ENCODE data around the gene PTGIS. TPM values are rescaled to one million over a fixed set of nuclear protein-coding genes. Genes with fewer than 3 reads are reported as not detected.

The PTGIS gene
- total and polyA plus RNA-seq, 2 of the 4 experiments (the other 2 are of a cell fraction): 1.6 to 2.6 TPM

- H3K4me2 ChIP-seq (ENCODE audit: low read depth, low read length): no peak overlapping the region
- H3K4me1 ChIP-seq (ENCODE audit: control insufficient read depth, insufficient read depth, low read length): peaks cover 31% of the 10 kb centered on the region
- no peaks in the 10 kb centered on the region for H3K9me3 ChIP-seq (ENCODE audit: control insufficient read depth, insufficient read depth, low read length)
- TF ChIP-seq CEBPB (IDR thresholded peaks at IDR 0.05; ENCODE audit: low read depth, low read length) (no peak), MAFK (IDR thresholded peaks at IDR 0.05; ENCODE audit: low read depth, low read length) (no peak)
- in situ Hi-C loops (cut with MboI; ENCODE audit: low sequenced_read_pairs): no loop called here
- H4K5ac ChIP-seq (ENCODE audit: low read depth, low read length): no peak overlapping the region
- CTCF ChIA-PET: no interaction called here
- H3K79me1 ChIP-seq (ENCODE audit: low read depth in 1 of 2, low read length in 2 of 2): no peaks in the 10 kb centered on the region
- BruUV-seq (replicated peaks): no TSS peak
- peak overlapping the region; percentile 5 for H2BK5ac ChIP-seq (ENCODE audit: low read depth, low read length, poor library complexity, severe bottlenecking)
- H3K4ac ChIP-seq (ENCODE audit: low read depth, low read length): no peak overlapping the region
- no peaks in the 10 kb centered on the region for H3K27me3 ChIP-seq (ENCODE audit: control insufficient read depth, insufficient read depth, low read length)
- intact Hi-C loops (cut with micrococcal nuclease): no loop called here
- peak overlapping the region; percentile 54 for H2AK5ac ChIP-seq (ENCODE audit: low read depth, low read length)
- H2AFZ ChIP-seq (replicated peaks; ENCODE audit: low read length, poor library complexity): no peak overlapping the region
- H3K36me3 ChIP-seq (ENCODE audit: control insufficient read depth, insufficient read depth, low read length): no peaks in the 10 kb centered on the region
- no peak overlapping the region for H3K18ac ChIP-seq (ENCODE audit: low read depth, low read length)
- H3K56ac ChIP-seq (ENCODE audit: extremely low read depth, insufficient read depth, low read length): no peak overlapping the region
- no peaks in the 10 kb centered on the region for H4K20me1 ChIP-seq (ENCODE audit: insufficient read depth, low read length)
- no peak overlapping the region for H3K9ac ChIP-seq (ENCODE audit: low read depth, low read length)
- dilution Hi-C loops (cut with HindIII; ENCODE audit: low sequenced_read_pairs, unreplicated experiment): no loop called here
- H2AK9ac ChIP-seq (replicated peaks; ENCODE audit: low read depth, low read length, poor library complexity): no peak overlapping the region
- H3K4me3 ChIP-seq (ENCODE audit: insufficient read depth, low read depth, low read length): no peak overlapping the region
- peak overlapping the region; percentile 70; the same call in 1 of the 2 replicates for H4K91ac ChIP-seq (ENCODE audit: insufficient read depth, low read depth, low read length)
- H4K8ac ChIP-seq (ENCODE audit: low read depth in 2 of 2, low read length in 2 of 2): peak overlapping the region in 1 of 2 experiments; percentile 67; a peak in 1 of 4 replicates
- H2BK20ac ChIP-seq (ENCODE audit: low read depth, low read length): no peak overlapping the region
- H2BK15ac ChIP-seq (ENCODE audit: low read depth, low read length): peak overlapping the region; percentile 41; the same call in 1 of the 3 replicates
- H3K9me1 ChIP-seq (ENCODE audit: insufficient read depth, low read length): 0 out of 2 replicates have a peak, but pooled peaks cover 6% of the 10 kb centered on the region
- no peak for DNase-seq
- ATAC-seq (ENCODE audit: low read depth): no peak
- POLR2A ChIA-PET (ENCODE audit: unreplicated experiment): no interaction called here
- no peak overlapping the region for H3K27ac ChIP-seq (ENCODE audit: insufficient read depth, low read length)
- H2BK120ac ChIP-seq (ENCODE audit: low read depth, low read length): no peak overlapping the region
- H3K23ac ChIP-seq (ENCODE audit: low read depth, low read length): no peak overlapping the region
- no peak overlapping the region for H3K14ac ChIP-seq (replicated peaks; ENCODE audit: low read depth, low read length)
Measured at GRCh38 chr20:49592120-49592519, 24.2 kb upstream of the PTGIS start.
